ACHN (cell line): ENCODE results near the gene KIFC1.
"Not testable (repeated sequence)": the region's sequence is repeated elsewhere in the genome, so short reads cannot be mapped to it uniquely, and the experiment has no call there.

Experiments
- DNase-seq: peaks from one replicate; pipeline ENCODE4 v3.0.0-alpha.2; 2015
- in situ Hi-C: cut with HindIII; loops from 2 replicates; pipeline ENCODE4 v1.10.0; 2017; ENCODE audit warnings: low sequenced_read_pairs, low pct_ligation_motif_present, low pct_unique_long_range_greater_than_20kb

The KIFC1 gene

DNA sequence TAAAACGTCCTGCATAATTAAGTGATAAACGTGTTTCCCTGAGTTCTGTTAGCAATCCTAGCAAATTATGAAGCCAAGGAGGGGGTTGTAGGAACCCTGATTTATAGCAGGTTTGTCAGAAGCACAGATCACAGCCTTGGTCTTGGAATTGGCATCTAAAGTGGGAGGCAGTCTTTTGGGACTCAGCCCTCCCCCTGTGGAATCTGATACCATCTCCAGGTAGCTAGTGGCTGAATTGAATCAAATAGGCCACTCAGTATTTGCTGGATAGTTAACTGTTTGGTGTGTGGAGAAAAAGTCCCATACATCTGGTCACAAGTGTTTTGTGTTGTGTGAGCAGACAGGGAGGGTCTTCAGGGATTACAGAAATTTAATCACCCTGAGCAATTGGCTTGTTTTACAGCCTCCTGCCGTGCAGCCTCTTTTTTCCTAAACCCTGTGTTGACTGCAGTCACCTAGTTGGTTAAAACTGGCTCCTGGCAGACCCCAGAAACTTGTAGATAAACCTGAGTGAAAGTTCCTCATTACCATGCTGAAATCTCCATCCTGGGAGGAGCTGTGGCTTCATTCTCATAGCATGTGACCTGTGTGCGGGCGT is 19.0 kb upstream of the KIFC1 start:
- no peak for DNase-seq
- in situ Hi-C loops = no loop called here

DNA sequence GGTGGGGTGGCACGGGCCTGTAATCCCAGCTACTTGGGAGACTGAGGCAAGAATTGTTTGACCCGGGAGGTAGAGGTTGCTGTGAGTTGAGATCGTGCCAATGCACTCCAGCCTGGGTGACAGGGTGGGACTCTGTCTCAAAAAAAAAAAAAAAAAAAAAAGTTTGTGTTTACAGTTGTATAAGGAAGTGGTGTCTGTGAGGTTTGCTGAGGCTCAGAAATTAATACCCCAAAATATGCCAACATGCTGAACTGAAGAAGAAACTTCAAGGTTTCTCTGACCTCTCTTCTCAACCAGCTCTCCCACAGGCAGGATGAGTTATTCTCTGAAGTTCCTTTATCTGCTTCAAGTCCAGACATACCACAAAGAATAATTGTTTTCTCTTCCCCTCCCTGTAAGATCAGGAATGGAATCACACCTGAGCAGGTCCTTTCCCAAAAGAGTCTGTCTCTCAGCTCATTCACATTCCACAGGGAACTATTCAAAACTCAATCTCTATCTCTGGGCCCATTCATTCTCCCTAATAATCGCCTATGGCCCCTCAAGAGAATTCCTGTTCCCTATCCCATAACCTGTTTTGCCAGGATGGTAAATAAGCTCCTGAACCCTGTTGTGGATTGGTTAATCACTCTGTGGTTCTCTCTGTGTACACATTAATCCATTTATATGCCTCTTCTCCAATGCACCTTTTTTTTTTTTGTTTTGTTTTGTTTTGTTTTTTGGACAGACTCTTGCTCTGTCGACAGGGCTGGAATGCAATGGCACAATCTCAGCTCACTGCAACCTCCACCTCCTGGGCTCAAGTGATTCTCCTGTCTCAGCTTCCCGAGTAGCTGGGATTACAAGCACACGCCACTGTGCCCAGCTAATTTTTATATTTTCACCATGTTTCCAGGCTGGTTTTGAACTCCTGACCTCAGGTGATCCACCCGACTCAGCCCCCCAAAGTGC is 17.4 kb upstream of the KIFC1 start:
- DNase-seq = no peak
- in situ Hi-C loops = no loop called here

DNA sequence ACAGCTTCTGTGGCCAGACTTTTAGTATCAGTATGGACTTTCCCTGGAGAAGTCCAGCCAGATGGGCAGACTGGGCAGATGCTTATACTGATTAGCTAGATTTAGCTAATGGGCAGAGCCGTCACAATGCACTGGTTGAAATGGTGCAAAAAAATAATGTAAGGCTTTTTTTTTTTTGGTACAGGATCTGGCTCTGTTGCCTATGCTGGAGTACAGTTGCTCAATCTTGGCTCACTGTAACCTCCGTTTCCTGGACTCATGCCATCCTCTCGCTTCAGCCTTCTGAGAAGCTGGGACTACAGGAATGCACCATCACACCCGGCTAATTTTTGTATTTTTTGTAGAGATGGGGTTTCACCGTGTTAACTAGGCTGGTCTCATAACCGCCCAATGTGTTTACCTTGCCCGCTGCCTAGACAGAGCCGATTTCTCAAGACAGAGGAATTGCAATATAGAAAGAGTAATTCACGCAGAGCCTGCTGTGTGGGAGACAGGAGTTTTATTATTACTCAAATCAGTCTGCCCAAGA is 16.4 kb upstream of the KIFC1 start:
- peak; percentile 62 for DNase-seq
- in situ Hi-C loops = no loop called here

DNA sequence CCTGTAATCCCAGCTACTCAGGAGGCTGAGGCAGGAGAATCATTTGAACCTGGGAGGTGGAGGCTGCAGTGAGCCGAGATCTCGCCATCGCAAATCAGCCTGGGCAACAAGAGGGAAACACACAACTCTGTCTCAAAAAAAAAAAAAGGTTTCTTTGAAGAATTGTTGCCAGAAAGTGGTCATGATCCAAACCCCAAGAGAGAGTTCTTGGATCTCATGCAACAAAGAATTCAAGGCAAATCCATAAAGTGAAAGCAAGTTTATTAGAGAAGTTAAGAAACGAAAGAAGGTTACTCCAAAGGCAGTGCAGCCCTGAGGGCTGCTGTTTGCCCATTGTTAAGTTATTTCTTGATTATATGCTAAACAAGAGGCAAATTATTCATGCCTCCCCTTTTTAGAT is 14.5 kb upstream of the KIFC1 start:
- in situ Hi-C loops = no loop called here

DNA sequence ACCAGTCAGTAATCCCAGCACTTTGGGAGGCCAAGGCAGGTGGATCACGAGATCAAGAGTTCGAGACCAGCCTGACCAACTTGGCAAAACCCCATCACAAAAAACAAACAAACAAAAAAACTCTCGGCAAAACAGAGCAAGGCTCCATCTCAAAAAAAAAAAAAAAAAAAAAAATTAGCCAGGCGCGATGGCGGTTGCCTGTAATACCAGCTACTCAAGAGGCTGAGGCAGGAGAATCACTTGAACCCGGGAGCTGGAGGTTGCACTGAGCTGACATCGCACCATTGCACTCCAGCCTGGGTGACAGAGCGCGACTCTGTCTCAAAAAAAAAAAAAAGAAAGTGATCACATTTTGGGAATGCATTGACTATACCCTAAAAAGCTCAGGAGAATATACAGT is 12.4 kb upstream of the KIFC1 start:
- DNase-seq, in situ Hi-C loops: not testable (repeated sequence)

More for the DNA sequence above, 14.5 kb upstream of the KIFC1 start:
- DNase-seq = no peak

DNA sequence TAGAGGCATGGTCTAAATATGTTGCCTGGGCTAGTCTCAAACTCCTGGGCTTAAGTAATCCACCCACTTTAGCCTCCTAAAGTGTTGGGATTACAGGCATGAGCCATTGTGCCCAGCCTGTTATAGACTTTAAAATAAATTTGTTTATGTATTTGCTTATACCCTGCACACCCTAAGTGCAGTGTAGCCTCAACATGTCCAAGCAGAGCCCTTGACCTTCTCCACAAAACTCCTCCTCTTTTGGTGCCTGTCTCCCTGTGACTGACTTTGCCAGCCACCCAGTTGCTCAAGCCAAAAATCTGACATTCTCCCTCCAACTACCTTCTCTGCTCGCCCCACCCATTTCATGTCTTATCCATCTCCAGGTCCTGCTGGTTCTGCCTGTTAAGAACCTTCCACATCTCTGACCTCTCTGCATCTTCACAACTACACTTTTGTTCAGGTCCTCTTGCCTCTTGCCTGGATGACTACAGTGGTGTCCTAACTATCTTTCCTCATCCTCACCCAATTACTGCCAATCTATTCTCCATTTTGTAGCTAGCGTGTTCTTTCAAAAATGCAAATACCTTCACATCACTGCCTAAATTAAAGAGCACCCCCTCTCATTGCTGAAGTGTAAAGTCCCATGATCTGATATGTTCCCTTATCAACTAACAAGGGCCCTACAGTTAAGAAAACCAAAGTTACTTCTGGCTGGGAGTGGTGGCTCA is 11.2 kb upstream of the KIFC1 start:
- in situ Hi-C loops = no loop called here
- no peak for DNase-seq

DNA sequence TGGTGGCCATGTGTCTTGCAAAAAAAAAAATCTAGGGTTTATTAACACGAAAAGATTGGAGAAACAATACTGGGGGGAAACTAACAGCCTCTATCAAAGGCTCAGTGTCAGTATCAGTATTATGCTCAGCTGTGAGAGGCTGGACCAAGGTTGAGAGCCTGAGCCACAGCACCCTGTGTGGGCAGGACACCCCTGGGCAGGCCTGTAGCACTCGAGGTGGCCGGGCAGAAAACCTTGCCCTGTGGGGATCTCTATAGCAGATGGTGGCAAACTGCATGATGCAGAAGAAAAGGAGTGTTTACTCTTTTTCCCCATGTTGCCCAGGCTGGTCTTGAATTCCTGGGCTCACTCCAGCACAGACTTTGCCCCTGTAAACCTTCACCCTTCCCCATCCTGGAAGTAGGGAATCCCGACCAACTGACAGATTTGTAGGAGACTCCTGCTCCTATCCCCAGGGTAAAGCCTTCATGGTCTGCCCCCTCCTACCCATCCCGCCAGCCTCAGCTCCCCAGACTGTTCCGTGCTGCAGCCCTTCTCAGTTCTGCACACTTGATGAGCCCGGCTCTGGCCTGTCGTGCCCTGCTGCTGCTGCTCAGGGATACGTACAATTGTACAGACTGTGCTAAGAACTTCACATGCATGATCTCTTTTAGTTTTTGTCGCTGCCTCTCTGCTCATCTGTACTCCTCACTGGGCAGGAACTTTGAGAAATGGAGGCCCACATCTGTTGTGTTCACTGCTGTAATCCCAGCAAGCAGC is 8.0 kb upstream of the KIFC1 start:
- in situ Hi-C loops = no loop called here
- no peak for DNase-seq

DNA sequence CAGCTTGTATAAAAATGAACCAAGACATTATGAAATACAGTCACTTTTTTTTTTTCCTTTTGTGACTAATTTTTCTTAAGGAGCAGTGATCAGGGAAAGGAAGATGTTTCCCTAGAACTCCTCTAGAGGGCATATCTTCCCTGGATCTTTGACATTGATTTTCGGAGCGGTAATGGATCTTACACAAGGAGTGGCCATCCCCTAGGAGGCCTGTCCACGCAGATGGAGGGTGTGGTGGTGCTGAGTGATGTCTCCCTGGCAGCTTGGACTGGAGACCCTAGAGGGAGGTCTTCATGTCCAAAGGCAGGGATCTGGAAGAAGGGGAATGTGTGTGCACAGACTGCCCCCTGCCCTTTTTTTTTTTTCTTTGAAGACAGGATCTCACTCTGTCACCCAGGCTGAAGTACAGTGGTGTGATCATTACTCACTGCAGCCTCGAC is 7.0 kb upstream of the KIFC1 start:
- in situ Hi-C loops = no loop called here
- peak; percentile 75 for DNase-seq

DNA sequence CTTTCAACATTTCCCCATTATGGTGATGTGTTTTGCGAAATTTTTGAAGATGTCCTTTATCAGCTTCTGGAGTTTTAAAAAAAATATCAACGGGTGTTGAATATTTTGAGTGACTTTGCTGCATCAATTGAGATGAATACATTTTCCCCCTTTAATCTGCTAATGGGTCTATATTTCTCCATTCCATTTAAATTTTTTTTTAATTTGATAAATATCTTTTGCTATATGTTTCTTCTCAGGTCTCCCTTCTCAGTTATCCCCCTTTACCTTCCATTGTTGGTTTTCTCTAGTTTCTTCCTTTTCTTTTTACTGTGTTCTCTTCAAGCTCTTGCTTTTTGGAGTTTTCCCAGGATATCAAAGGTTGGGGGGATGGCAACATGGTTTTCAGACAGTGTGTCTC is 1.4 kb upstream of the KIFC1 start:
- in situ Hi-C loops = no loop called here
- no peak for DNase-seq

DNA sequence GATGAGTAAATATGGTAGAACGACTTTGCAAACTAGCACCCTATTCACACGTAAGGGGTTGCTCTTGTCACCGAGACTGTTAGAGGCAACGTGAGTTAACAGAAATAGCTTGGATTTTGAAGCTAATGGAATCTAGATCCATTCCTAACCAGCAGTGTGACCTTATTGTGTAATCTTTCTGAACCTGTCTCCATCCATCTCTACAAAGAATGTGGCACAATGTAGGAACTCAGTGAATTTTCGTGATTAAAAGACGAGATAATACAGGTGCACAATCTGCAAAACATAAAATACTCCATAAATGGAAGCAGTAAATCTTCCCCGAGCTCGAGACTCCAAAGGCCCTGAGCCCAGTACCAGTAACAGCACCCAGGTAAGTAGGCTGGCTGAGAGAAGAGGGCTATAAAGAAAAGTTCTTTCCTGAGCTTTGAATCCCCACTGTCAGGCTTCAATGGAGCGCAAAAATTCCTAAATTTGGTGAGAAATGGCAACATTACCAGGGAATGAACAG is 801 bp upstream of the KIFC1 start:
- DNase-seq = no peak
- in situ Hi-C loops = no loop called here

DNA sequence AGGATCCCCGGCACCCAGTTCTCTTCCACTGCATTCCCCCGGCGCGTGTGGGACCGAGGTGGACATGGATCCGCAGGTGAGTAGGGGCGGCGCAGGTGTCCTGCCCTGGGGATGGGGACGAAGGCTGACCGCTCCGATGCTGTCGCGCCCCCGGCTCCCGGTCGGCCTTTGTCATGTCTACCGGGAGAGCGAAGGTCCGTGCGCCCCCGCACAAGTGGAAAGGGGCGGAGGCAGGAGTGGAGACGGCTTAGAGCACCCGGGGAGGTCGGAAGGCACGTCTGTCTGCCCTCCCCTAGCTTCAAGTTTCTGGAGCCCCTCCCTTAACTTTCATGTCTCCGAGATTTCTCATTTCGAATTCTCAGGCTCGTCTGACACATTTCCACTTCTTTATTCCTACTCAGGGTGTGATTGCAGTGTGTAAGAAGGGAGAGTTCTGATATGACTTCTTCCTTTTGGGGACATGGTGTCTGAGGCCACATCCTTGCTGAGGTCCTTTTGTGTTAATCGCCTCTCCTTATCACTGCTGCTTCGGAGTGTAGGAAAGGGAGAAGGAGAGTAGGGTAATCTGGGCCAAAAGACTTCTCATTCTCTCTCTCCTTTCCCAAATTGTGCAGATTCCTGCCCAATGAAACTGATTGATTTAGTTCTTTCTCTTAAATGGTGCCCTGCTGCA is 435 bp downstream of the KIFC1 start:
- peak; percentile 33 for DNase-seq
- in situ Hi-C loops = no loop called here

DNA sequence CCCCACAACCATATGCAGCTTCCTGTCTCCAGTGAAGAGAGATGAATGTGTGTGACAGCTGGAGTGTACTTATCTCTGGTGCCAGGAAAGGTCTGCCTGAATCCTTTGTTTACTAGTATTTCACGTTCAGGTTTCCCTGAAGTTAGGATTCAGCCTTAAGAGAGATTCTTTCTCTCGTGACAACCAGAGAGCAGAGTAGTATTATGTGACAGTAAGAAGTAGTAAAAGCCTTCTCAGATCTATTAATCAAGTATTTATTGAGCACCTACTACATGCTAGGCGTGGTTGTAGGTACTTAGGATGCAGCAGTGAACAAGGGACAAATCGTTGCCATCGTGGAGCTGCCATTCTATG is 949 bp downstream of the KIFC1 start:
- DNase-seq = no peak
- in situ Hi-C loops = no loop called here

DNA sequence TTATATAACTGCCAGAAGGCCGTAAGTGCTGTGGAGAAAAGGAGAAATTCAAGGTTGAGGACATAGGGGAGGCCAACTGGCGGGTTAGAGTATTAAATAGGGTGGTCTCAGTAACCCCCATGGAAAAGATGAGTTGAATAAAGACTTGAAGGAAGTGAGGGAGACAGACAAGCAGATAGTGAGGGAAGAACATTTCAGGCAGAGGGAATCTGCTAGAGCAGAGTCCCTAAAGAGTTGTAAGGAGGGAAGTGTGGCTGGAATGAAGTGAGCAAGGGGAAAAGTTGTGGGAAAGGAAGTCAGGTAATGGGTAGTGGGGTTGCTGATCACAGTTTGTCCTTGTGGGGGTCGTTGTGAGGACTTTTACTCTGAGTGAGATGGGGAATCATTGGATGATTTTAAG is 1.4 kb downstream of the KIFC1 start:
- in situ Hi-C loops = no loop called here

DNA sequence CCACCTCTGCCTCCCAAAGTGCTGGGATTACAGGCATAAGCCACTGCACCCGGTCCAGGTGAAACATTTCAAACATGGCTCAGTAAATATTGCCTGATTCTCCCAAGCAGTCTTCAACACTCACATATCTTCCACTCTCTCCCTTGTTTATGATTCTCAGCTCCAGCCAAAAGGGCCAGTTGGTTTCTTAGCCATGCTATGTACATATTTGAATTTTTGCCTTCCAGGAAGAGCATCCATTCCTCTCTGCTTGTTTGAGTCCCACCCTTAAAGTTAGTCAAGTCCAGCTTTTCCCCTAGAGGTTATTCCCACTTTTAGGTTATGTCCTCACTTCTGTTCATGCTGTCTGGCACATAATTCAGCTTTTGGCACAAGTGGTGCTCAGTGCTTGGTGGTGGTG is 5.9 kb downstream of the KIFC1 start:
- in situ Hi-C loops = no loop called here
- DNase-seq = no peak

More for the DNA sequence above, 1.4 kb downstream of the KIFC1 start:
- no peak for DNase-seq

DNA sequence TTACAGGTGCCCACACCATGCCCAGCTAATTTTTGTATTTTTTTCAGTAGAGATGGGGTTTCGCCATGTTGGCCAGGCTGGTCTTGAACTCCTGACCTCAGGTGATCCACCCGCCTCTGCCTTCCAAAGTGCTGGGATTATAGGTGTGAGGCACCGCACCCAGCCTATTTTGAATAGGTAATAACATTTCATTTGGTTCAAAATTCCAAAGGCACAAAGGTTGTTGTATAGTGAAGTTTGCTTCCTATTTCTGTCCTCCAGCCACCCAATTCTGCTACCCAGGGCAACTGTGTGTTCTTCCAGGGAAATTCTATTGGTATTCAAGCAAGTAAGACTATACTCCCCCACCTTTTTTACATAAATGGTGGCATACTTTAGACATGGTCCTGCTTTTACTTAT is 7.0 kb downstream of the KIFC1 start:
- DNase-seq, in situ Hi-C loops: not testable (repeated sequence)

DNA sequence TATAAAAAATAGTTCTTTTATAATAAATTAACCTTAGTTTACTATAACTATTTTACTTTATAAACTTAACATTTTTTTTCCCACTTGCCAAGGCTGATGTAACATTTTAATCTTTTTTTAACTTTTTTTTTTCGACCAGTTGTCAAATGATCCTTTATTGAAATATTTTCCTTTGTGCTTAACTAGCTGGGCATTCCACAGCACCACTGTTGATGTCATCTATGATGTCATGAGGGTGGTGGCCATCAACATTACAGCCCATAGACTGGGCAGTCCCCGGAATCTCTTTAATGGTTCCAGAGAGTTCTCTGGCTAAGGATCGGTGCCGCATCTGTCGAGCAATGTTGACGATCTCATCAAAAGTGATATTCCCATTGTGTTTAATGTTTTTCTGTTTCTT is 8.3 kb downstream of the KIFC1 start:
- DNase-seq, in situ Hi-C loops: not testable (repeated sequence)

DNA sequence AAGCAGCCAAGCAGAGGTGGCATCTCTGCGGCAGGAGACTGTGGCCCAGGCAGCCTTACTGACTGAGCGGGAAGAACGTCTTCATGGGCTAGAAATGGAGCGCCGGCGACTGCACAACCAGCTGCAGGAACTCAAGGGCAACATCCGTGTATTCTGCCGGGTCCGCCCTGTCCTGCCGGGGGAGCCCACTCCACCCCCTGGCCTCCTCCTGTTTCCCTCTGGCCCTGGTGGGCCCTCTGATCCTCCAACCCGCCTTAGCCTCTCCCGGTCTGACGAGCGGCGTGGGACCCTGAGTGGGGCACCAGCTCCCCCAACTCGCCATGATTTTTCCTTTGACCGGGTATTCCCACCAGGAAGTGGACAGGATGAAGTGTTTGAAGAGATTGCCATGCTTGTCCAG is 13.3 kb downstream of the KIFC1 start:
- in situ Hi-C loops = no loop called here
- DNase-seq = no peak

DNA sequence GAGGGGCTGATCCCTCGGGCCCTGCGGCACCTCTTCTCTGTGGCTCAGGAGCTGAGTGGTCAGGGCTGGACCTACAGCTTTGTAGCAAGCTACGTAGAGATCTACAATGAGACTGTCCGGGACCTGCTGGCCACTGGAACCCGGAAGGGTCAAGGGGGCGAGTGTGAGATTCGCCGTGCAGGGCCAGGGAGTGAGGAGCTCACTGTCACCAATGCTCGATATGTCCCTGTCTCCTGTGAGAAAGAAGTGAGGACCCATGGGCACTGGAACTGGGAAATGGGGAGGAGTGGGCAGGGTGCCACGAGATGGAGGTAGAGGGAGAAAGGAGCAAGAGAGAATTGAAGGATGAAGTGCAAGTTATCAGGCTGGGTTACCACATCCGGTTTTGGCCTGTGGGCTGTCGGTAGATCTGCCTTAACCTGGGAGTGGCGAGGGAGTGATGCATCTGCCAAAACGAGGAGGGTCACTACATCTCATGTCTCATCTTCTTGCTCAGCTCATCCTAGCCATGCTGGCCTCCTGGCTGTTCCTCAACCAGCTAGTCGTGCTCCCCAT is 13.8 kb downstream of the KIFC1 start:
- in situ Hi-C loops = no loop called here
- DNase-seq = no peak
